DMS153 treated with DMSO at 0.1 percent for 48 hours (cell line): ENCODE measurements around the gene PRRT1.
"Not testable (repeated sequence)": the region's sequence is repeated elsewhere in the genome, so short reads cannot be mapped to it uniquely, and the experiment has no call there.

ENCODE experiments used
- DNase-seq: peaks from one replicate; lab custom pipeline; 2025; ENCODE audit not compliant: unreplicated experiment; lab: John Stamatoyannopoulos, UW

PRRT1 gene

DNA sequence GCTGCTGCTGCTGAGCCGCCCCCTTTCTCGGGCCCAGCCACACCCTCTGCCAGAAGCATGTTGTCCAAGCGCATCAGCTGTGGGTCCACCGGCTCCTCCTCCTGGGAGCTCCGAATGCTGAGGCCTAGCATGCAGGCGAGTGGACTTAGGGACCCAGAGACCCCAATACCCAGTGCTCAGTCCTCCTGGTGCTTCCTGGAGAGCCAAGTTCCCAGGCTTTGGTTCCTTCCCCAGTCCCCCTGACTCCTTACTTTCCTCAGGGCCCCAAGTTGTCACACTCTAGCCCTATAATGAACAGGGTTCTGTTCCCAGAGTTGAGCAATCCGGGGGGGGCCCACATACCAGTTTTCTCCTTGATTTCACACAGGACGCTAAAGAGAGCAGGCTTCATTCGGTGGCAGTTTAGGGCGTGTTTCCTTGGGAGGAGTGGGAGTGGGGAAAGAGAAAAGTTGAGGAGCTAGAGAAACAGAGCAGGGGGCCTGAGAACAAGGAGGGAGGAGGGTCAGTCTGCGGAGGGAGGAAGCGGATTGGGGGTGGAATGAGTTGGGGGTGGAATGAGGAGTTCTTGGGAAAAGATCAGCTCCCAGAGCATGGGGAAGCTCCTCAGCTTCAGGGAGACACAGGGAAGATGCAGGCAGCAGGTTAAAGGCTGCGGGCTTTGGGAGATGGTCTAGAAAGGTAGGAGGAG lies 36.8 kb upstream of the PRRT1 start:
- no peak for DNase-seq

DNA sequence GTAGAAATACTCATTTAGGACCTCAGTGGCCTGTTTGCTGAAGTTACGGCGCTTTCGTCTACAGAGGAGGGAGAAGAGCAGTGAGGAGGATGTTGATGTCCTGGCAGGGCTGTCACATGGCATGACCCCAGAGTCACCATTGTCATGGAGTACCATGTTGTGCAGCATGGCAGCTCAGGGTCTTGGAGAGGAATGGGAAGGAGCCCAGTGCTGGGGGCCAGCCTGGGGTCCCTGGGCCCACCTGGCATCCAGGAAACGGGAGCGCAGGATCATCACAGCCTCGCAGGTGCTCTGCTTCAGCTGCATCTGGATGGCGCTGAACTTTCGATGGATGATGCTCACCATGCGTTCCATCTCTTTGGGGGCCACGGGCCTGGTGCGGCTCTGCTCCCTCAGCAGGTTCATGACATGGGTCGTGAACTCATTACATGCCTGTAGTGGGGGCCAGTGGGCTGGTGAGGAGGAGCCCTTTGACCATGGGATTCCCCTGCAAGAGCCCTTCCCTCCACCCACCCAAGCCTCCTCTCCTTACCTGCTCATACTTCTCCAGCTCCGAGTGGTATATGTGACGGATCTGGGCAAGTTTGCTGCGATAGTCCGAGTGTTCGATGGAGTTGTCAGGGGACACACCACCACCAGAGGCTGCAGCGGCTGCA lies 36.1 kb upstream of the PRRT1 start:
- DNase-seq: not testable (repeated sequence)

DNA sequence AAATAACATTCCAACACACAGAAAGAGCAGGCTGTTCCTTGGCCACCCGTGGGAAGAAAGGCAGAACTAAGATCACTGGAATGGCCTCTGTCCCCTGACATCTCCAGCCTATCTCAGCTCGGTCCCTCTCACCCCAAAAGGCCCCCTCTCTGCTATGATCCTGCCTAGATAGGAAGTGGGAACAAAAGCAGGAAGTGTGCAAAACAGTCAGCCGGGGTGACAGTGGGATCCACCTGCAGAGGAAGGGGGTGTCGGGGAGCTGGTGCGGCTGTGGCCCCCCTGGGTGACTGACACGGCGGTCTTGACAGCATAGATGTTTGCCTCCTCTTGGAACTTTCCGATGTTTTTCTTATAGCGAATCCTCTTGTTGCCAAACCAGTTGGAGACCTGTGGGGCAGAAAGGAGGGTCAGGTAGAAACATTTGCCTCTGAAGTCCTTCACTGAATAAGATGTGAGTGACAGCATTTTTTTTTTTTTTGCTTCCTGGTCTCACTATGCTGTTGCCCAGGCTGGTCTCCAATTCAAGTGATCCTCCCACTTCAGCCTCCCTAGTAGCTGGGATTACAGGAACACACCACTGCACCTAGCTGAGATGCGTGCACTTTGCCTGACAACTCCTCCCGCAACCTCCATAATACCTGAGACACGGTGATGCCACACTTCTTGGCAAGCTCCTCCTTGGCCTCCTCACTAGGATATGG lies 35.4 kb upstream of the PRRT1 start:
- no peak for DNase-seq

DNA sequence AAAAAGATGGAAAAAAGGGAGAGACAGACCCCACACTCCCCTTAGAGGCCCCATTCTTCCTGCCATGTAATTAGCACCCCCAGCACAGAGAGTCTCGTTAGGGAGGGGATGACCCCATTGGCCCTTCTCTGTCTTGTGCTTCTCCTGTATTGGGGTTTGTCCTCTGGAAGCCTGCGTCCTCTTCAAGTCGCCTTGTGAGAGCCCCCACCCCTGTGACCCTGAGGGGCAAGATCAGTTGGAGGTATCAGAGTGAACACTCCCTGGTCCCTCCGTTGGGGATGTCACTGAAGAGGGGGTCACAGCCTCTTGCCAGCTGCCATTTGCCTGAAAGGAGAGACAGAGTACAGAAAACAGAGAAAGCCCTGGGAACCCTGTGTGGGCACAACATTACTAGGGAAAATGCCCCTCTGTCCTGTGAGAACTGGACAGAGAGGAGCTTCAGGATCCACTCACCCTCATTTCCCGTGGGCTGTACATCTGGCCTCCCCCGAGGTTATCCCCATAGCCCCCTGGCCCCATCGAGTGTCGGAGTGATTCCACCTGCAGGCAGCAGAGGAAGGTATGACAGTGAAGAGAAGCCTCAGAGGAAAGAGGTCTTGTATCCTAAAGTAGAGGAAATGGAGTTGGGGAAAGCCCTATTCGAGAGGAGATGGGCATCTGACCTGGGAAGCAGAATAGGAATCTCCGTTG lies 34.6 kb upstream of the PRRT1 start:
- DNase-seq: not testable (repeated sequence)

DNA sequence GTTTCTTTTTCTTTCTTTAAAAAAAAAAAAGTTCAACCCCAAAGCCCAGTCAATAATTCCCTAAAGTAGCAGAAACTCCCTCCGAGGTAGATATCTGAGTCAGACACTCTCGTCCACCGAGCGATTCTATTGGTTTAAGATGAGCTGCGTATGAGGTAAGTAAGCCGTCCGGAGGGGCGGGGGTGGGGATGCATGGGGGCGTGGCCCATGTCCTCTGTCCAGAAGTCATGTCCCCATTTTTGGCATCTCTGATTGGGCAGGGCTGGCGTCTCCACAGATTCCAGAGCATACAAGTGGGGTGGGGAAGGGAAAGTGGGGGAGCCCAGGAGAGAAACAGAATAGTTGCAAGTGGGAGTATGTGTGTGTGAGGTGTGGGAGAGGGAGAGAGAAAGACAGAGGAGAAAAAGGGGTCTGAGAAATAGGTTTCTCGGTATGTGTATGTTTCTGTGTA lies 34.0 kb upstream of the PRRT1 start:
- DNase-seq: not testable (repeated sequence)

DNA sequence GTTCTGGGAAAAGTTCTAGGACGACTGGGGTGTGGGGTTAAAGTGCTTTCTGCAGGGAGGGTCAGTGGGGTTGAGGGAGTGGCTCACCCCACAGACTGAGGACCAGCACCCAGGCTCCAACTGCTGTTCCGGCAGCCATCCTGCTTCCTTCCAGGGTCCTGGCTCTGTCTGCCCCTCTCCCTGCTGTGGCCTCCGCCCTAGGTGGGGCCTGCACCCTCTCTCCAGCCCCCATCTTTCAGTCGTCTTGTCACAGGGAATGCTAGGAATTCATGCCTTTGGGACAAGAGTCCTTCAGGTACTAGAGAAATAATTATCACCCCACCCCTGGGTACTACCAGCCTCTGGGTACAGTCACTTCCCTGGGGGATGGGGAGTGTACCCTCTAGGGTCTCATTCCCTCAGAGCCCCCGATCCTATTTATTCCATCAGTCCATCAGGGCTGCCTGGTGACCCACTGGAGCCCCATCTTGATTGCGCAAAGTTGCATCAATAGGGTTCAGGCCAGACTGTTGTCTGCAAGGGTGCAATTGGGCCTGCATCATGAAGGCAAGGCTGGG lies 32.4 kb upstream of the PRRT1 start, which contains the start of gene AGER:
AGER (minus strand) TSS at position 170 of the 557 bp plus-strand sequence; CDS start at position 139, 31 bp downstream.
- no peak for DNase-seq

DNA sequence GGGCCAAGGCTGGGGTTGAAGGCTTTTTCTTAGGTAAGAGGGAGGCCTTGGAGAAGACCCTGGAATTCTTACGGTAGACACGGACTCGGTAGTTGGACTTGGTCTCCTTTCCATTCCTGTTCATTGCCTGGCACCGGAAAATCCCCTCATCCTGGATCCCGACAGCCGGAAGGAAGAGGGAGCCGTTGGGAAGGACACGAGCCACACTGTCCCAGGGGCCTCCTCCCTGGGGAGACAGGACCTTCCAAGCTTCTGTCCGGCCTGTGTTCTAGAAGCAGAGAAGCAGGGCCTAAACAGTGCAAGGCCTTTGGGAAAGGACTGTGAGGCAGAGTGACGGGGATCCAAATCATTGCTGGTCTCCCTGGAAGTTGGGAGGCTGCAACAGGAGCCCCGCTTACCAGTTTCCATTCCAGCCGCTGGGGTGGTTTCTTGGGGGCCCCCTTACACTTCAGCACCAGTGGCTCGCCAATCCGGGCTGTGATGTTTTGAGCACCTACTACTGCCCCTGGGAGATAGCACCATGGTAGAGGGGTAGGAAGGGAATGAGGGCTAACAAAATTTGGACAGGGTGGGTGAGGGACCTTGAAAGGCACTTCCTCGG lies 31.8 kb upstream of the PRRT1 start:
- DNase-seq: no peak

DNA sequence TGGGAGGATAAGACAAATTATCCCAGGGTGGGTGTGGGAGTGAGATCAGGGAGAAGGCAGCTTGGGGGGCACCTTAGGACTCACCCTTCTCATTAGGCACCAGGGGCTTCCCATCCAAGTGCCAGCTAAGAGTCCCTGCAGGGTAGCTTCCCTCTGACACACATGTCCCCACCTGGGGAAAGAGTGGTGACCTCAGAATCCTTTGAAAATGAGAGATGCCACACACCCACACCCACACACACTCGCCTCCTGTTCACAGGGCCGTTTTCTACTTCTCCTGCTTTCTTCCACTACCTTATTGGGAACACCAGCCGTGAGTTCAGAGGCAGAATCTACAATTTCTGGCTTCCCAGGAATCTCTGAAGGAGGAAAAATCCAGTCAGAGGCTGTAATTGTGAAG lies 31.3 kb upstream of the PRRT1 start:
- no peak for DNase-seq

DNA sequence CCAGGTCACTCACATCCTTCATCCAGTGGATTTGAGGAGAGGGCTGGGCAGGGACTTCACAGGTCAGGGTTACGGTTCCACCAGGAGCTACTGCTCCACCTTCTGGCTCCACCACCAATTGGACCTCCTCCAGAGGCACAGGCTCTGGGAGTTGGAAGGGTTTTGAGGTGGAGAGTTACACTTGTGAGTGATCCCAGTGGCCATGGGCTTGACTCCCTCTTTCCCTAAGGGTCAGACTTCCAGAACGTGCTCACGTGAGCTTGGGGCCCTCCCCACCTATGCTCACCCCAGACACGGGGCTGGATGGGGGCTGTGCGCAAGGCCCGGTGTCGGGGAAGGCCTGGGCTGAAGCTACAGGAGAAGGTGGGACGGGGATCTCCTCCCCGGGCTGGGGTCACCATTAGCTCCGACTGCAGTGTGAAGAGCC lies 30.8 kb upstream of the PRRT1 start:
- DNase-seq: no peak

DNA sequence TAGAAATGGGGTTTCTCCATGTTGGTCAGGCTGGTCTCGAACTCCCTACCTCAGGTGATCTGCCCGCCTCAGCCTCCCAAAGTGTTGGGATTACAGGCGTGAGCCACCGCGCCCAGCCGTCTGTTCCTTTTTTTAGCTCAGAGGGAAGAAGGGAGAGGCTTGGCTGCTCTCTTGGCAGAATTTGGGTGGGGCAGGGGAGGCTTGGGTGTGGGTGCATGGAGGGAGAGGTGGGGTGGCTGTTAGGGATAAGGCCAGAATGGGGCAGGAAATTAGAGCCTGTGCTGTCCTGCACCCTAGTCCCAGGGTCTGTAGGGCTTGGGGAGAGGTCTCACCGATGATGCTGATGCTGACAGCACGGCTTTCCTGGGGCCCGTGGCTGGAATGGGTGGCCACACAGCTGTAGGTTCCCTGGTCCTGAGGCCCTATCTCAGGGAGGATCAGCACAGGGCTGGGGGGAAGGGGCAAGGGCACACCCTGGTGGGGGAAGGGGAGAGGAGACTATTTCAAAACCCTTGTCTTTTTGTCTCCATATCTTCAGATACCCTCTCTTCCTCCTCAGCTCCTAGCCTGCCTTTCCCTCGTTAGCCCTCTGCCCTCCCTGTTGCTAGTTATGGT lies 30.3 kb upstream of the PRRT1 start:
- DNase-seq: no peak

DNA sequence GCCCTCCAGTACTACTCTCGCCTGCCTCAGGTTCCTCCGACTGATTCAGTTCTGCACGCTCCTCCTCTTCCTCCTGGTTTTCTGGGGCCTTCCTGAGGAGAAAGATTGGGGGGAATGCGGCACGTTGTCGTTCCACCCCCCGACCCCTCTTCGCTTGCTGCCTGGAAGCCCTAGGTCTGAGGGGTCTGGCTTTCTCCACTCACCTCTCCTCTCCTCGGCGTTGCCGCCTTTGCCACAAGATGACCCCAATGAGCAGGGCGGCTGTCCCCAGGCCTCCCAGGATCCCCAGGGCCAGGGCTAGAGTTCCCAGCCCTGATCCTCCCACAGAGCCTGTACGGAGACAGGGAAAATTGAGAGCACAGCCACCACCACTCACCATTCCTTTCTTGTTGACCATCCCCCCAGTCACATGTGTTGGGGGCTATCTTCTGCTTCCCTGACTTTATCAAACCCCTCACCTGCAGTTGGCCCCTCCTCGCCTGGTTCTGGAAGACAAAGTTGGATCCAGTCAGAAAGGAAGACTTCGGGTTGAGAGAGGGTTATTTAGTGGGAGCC lies 29.5 kb upstream of the PRRT1 start:
- no peak for DNase-seq

DNA sequence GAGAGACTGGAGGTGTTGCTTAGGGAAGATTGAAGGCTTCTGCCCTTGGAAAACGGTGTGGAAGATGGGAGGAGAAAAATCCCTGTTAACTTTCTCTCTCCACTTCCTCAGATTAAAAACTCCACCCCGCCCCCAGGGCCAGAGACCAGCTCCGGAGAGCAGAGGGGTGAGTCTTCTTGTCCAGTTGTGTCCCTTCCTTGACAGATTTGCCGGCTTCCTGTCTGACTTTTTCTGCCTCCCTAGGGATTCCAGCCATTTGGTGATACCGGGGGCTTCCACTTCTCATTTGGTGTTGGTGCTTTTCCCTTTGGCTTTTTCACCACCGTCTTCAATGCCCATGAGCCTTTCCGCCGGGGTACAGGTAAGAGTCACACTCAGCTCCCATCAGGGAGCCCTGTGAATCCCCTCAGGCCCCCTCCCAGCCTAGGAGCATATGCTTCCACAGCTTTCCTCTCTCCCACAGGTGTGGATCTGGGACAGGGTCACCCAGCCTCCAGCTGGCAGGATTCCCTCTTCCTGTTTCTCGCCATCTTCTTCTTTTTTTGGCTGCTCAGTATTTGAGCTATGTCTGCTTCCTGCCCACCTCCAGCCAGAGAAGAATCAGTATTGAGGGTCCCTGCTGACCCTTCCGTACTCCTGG lies 28.1 kb upstream of the PRRT1 start:
- no peak for DNase-seq

DNA sequence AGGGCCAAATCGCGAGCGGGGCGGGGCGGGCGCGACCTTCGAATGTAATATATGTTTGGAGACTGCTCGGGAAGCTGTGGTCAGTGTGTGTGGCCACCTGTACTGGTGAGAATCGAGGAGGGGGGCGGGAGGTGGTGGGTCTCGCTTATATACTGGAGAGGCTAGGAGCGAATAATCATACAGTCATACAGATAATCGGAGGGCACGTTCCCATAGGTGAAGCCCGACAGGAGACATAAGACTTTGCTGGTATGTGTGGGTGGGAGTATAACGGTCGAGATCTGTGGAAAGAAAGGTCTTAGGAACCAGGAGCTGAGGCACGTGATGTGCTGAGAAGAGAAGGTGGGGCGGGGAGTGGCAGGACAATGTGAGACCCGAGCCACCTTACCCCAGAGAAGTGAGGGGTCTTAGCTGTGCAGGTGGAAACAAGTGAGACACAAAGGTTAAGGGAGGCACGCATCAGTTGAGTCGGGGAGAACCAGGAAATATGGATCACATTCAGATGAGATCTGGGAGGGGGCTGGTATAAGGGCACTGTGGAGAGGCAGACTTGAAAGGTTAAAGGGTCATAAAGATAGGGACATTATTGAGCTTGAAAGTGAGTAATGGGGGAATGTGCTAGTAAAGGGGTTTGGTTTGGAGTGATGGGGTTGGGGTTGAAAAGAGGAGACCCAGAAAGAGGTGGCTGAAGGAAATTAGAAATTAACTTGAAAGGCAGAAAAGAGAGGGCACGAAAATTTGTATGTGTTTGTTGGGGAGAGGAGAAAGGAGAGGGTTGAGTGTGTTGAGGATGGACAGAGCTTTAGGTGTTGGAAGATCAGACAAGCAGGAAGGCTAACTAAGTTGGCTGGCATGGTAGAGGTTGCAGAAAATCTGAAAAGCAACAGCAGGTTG lies 27.1 kb upstream of the PRRT1 start:
- DNase-seq: no peak

DNA sequence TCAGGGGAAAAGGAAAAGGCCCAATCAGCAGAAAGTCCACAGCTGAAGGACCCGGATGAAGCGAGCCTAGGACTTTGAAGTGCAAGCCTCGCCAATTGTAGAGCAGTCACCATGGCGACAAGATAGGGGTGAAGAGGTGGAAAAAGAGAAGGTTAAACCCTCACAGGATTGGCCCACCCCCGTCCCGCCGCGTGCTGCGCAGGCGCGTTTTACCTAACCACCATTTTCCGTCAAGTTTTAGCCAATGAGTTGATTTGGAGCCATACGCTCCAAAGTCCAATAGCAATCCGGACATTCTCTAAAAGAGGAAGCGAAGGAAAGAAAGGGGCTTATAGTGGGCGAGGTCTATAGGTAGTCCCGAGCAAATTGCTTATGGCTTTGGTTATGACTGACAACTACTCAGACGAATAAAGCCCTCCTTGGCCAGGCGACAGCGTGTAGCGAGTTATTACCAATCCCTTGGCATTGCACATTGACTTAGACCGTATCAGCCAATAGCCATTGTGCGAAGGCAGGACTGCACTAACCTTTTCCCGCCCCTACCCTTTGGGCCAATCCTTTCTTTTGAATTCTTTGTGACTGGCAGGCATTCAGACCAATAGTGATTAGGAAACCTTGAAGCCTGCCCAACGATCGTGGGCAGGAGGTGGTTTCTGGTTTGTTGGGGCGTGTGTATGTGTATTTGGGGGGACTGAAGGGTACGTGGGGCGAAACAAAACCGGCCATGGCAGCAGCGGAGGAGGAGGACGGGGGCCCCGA lies 26.2 kb upstream of the PRRT1 start, which contains the start of gene RNF5:
RNF5 (plus strand) TSS at position 618 of the 759 bp plus-strand sequence; CDS start at position 725, 107 bp downstream.
- DNase-seq: peak; percentile 99

DNA sequence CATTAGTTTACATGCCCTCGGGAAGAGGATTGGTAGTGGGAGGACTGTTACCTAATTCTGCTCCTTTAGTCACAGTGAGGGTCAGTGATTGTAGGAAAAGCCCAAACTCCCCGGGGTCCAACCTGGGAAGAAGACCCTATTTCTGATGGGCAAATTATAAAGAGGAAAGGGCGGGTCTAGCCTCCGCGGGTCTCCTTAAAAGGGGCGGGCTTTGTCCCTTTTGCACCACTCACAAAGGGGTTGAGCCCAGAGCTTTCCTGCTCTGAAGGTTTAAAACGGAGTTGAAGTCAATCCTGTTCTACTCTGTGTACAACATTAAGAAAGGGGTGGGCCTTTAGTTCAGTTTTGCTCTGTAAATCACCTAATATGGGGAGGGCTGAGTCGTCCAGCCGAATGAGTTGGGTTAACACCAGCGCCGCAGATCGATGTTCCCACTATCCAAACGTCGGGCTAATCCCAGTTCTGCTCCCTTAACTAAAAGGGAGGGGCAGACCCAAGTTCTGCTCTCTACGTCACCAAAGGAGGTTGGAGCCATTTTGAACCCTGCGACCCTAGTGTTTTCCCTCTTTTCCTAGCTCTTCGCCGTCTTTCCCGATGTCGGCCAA lies 25.5 kb upstream of the PRRT1 start:
- peak; percentile 63 for DNase-seq

DNA sequence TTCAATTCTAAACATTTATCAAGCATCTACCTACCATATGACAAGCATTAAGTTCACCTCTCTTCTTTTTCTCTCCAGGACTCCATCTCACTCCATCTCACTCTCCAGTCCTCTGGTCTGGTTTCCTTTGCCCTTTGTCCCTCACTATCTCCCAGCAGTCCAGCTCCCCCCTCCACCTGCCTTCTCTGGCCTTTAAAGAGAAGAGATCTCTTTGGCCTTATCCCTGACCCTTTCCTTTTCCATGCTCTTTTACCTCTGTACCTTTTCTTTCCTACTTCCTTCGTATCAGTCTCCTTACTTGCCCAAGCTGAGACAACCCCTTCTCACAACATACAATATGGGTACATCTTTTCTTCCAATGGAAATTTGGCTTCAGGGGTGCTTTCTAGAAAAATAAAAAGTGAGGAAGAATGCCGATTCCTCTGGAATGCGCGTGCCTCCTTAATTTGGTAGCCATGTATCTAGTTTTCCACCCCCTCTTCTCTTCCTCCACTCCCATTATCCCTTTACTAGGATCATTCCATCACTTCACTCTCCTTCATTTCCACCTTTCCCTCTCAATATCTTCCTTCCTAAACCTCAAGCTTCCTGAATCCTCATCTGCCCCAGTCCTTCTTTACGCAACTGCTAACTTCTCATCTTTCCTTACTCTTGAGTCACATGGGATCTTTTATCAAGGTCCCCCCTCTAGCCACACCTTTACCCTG lies 24.9 kb upstream of the PRRT1 start:
- no peak for DNase-seq
